HG03342 (cell line): ENCODE measurements around the gene ERVW-1.
"Not testable (repeated sequence)": the region's sequence is repeated elsewhere in the genome, so short reads cannot be mapped to it uniquely, and the experiment has no call there.

Experiments
- ATAC-seq: cut with Tn5 transposase; IDR thresholded peaks from one replicate; pipeline ENCODE4 v1.9.1; 2021; ENCODE audit warnings: mild to moderate bottlenecking, moderate library complexity; ENCODE audit not compliant: unreplicated experiment

Gene ERVW-1

DNA sequence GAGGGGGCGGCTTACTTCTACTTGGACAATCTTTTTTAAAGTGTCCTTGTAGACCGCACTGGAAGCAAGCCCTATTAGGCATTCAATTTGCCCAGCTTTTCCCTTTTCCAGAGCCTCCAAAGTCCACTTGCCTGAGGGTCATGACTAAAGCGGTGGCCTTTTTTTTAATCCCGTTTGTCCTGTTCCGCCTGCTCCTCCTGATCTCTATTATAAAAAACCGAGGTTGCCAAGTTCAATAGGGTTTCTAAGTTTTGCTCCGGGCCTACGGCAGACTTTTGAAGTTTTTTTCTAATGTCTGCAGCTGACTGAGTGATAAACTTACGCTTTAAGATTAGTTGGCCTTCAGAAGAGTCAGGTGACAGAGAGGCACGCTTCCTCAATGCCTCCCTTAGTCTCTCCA lies 3.8 kb downstream of the ERVW-1 start:
- ATAC-seq, result not testable (repeated sequence)

- ATAC-seq, result not testable (repeated sequence)
Measured at GRCh38 chr7:92468589-92468988, 9.2 kb downstream of the ERVW-1 start.

GRCh38 chr7:92466682-92467081 lies 11.1 kb downstream of the ERVW-1 start:
- ATAC-seq, result no peak

- ATAC-seq, result no peak
Measured at GRCh38 chr7:92464515-92464914, 13.2 kb downstream of the ERVW-1 start.

DNA sequence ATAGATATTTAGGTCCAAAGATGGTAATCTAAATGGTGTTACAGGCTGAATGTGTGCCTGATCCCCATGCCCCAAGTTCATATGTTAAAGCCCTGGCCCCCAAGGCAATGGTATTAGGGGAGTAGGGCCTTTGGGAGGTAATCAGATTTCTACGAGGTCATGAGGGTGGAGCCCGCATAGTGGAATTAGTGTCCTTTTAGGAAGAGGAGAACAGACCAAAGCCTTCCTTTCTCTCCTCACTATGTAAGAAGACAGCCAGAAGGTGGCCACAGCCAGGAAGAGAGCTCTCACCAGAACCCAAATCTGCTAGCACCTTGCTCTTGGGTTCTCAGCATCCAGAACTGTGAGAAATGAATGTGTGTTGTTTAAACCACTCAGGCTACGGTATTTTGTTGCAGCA lies 15.2 kb downstream of the ERVW-1 start:
- ATAC-seq, result no peak

DNA sequence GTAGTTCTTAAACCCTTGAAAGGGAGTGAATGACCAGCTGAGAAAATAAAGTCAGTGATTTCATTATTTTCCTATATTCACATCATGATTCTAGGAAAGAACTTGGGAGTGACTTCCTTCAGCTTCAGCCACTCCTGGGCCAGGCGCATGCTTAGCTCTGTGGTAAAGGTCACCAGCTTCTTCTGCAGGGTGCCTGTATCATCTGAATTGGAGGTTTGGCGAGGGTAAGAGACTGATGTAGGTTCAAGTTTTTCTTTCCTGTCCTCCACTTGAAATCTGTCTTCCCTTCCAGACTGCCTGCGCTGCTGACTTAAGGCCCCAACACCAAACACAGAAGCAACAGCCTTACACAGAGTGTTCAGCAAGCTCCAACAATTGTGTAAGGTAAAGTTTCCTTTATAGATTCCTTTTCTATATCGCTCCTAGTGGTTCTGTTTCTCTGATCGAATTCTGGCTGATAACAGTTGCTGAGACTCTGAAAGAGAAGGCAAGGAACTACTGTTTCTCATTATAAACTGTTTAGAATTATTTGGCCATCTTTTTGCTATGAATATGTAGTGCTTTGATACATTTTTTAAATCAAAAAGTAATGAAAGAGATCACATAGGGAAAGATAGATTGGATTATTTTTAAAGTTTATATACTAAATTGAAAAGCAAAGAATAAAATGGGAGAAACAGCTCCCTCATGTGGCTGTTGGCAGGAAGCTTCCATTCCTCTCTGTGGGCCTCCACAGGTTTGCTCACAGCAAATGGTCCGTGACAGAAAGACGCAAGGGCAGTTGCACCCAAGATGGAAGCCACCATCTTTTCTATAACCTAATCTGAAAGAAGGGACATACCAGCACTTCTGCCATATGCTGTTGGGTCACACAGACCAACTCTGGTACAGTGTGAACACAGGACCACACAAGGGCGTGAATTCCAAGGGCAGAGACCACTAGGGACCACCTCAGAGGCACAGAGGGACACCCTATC lies 16.4 kb downstream of the ERVW-1 start:
- peak; percentile 74 for ATAC-seq

- no peak for ATAC-seq
Measured at GRCh38 chr7:92460510-92460909, 17.2 kb downstream of the ERVW-1 start.

DNA sequence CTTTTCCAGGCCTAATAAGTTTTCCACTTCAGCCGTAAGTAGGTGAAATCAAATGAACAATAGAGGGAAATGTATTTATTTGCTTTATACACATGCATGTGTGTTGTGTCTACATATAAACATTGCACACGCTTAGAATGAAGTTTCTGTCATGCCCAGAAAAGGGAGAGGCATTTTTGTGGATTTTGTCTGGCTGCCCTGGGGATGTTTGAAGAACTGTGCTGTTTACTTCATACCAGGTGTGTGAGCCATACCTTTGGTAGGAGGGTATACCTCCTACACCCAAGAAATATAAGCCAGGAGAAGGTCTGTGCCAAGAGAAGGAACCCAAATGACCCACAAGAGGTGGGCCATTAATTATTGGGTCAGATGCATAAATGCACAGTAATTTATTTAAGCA lies 17.6 kb downstream of the ERVW-1 start:
- ATAC-seq, result no peak

DNA sequence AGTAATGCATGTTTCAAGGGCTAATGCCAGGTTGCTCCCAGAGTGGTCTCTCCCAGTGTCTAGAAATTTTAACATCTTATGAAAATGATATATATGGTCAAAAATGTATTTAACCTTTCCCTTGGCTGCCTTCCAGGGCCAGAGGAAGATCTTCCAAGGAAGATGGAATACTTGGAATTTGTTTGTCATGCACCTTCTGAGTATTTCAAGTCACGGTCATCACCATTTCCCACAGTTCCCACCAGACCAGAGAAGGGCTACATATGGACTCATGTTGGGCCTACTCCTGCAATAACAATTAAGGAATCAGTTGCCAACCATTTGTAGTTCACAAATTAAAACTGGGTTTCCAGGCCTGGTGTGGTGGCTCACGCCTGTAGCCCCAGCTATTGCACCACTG lies 21.5 kb downstream of the ERVW-1 start:
- ATAC-seq, result no peak

DNA sequence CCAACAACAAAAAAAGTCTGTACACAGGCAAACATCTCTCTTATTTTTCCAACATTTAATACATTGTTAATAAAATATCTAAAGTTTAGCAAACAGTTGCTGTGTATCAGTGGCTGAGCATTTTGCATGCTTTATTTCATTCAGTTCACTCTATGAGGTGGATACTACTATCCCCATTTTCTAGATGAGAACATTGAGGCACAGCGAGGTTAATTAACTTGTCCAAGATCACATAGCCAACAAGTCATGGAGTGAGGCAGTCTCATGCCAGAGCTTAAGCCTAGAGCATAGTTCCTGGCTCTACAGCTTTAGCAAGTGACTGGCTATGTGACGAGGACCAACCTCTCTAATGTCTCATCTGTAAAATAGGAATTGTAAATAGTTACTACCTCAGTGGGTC lies 26.1 kb downstream of the ERVW-1 start:
- no peak for ATAC-seq

DNA sequence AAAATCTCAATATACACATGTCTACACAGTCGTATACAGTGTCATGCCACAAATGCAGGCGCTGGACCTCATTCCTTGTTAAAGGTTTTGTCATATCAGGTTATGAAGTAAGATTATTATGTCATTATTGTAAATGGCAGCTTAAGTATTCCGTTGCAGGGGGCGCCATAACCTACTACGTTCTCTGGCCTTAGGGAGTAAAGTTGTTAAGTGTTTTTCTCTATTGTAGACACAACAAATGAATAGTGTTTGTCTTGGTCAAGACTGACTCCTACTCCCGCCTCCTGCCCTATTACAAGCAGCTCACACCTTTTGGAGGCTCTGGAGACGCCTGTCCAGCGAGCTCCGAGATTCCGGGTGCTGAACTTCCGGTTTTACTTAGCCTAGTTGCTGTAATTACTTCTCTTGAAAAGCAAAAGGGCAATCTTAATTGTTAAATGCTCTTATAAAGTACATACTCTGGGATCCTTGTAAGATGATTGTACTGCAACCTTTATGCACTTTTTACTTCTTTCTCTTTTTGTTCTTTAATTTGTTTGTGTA lies 29.5 kb downstream of the ERVW-1 start:
- peak; percentile 41 for ATAC-seq

DNA sequence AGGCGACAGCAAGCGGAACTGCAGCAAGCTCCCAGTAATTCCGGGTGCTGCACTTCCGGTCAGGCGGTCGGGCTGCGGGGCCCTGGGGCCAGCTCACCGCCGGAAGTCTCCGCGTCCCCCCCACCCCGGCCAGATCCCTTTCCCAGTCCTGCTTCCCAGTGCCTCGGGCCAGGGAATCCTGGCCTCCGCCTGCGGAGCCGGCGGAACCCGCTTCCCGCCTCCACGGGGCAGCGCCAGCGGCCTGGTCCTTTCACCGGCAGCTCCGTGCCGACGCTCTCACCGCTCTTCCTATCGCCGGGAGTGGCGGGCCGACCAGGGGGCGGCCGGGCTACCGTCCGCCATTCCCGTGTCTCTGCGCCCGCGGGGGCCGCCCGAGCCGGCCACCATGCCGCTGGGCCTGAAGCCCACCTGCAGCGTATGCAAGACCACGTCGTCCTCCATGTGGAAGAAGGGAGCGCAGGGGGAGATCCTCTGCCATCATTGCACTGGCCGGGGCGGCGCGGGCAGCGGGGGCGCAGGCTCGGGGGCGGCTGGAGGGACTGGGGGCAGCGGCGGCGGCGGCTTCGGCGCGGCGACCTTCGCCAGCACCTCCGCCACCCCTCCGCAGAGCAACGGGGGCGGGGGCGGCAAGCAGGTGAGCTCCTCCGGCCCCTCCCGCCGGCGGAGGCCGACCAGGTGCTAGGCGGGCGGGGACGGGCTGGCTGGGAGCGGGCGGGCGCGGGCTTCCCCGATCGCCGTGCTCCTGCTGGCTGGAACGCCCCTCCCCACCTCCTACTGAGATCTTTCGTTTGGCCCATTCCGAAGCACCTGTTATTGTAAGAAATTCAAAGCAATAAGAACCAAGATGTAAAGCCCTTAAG lies 30.2 kb downstream of the ERVW-1 start, which contains the start of gene GATAD1:
Gene GATAD1, plus strand, starts transcription at position 138 of the 860 bp plus-strand sequence. Its CDS starts 248 bp downstream, at position 386.
- peak; percentile 87 for ATAC-seq

GRCh38 chr7:92446869-92447344 lies 30.8 kb downstream of the ERVW-1 start:
- ATAC-seq, result no peak

GRCh38 chr7:92442720-92443119 lies 35.0 kb downstream of the ERVW-1 start:
- ATAC-seq, result not testable (repeated sequence)

- no peak for ATAC-seq
Measured at GRCh38 chr7:92437956-92438491, 39.7 kb downstream of the ERVW-1 start.

DNA sequence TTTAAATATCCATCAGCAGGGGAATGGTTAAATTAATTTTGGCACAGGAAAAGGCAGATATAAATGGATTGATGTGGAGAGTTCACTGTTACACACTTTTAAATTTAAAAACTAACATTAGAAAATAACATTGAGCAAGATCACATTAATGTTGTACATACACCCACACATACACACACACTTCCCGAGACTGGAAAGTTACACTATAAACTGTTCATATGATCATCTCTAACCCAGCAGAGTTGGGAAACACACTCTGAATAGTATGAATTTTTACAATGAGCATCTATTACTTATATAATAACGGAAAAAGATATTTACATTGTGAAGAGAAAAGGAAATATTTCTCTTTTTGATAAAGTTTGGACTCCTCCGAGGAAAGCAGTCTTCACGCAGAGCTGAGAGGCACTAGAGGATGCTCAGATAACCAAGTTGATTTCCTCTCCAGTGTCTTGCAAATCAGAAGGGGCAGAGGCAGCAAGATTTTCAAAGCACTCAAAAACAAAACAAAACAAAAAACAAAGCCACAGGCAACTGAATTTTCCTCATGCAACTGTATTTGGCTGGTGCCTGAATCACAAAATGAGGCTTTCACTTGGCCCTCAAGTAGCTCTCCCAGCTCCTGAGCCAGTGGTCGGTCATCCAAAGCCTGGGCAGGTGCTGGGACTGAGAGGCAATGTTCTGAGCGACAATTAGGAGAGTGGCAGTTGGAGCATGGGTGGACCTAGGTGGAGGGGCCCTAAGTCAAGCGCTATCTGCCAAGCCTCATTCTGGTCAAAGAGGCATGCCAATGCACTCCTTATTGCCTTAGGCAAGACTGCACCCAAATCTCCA lies 40.9 kb downstream of the ERVW-1 start:
- ATAC-seq, result no peak

- ATAC-seq, result no peak
Measured at GRCh38 chr7:92435542-92435941, 42.2 kb downstream of the ERVW-1 start.

GRCh38 chr7:92433019-92433418 lies 44.7 kb downstream of the ERVW-1 start:
- no peak for ATAC-seq

DNA sequence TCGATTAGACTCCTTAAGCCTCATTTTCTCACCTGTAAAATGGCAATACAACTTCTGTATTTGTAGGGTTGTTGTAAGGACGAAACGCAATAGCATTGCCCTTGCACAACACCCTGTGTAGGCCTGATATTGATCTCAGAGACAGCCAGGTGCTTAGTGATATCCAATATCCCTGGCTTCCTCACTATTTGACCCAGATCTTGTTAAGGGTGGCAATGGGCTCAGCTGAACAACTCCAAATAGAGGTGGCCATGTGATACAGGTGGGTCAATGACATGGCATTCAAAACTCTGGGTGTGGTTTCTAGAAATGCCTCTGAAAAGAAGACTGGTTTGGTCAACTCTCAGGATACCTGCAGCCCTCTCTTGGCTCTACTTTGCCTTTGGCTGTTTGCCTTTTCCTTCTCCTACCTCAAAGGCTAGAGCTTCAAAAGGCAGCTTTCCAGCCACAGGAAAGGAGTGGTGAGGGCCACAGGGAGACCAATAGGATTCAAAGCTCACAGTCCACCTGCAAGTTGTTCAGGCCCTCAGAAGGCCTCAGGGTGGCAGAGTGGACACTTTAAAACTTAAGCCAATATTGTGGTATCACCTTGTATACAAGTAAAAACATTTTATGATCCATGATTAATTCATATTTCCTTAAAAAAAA lies 45.3 kb downstream of the ERVW-1 start:
- no peak for ATAC-seq
